ENCODE measurements around the gene MINAR1.

MINAR1 gene

GRCh38 chr15:79412429-79412828 is 19.7 kb upstream of the MINAR1 start:
- Histone ChIP-seq H3K27me3 (ENCODE audit: insufficient read depth, poor library complexity, severe bottlenecking) (no peaks in the 10 kb centered on the region), H3K27ac (replicated peaks) (no peak overlapping the region), H3K4me3 (replicated peaks; ENCODE audit: insufficient read depth, low read length) (no peak overlapping the region)
- DNase-seq (ENCODE audit: low read depth in 1 of 2, low spot score in 1 of 2), result no peak
- no peak for TF ChIP-seq REST (IDR thresholded peaks at IDR 0.05; ENCODE audit: insufficient replicate concordance, low read depth)
- no peak for TF ChIP-seq SPI1 (IDR thresholded peaks at IDR 0.05; ENCODE audit: borderline replicate concordance, low read depth)
- TF ChIP-seq, protein P1, sequence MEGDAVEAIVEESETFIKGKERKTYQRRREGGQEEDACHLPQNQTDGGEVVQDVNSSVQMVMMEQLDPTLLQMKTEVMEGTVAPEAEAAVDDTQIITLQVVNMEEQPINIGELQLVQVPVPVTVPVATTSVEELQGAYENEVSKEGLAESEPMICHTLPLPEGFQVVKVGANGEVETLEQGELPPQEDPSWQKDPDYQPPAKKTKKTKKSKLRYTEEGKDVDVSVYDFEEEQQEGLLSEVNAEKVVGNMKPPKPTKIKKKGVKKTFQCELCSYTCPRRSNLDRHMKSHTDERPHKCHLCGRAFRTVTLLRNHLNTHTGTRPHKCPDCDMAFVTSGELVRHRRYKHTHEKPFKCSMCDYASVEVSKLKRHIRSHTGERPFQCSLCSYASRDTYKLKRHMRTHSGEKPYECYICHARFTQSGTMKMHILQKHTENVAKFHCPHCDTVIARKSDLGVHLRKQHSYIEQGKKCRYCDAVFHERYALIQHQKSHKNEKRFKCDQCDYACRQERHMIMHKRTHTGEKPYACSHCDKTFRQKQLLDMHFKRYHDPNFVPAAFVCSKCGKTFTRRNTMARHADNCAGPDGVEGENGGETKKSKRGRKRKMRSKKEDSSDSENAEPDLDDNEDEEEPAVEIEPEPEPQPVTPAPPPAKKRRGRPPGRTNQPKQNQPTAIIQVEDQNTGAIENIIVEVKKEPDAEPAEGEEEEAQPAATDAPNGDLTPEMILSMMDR (IDR thresholded peaks at IDR 0.05; ENCODE audit: insufficient read depth, low read length), result no peak
- TF ChIP-seq POLR2AphosphoS5 (IDR thresholded peaks at IDR 0.05; ENCODE audit: low read depth), result no peak
- no peak for TF ChIP-seq GABPA (IDR thresholded peaks at IDR 0.05; ENCODE audit: low read depth)

- TF ChIP-seq, protein P1 (IDR thresholded peaks at IDR 0.05; ENCODE audit: insufficient read depth, low read length), result no peak
- no peak for TF ChIP-seq GABPA (IDR thresholded peaks at IDR 0.05; ENCODE audit: low read depth)
- no peak for TF ChIP-seq REST (IDR thresholded peaks at IDR 0.05; ENCODE audit: insufficient replicate concordance, low read depth)
- no peak for TF ChIP-seq SPI1 (IDR thresholded peaks at IDR 0.05; ENCODE audit: borderline replicate concordance, low read depth)
- no peak for DNase-seq (ENCODE audit: low read depth in 1 of 2, low spot score in 1 of 2)
These were observed 15.3 kb upstream of the MINAR1 start for GRCh38 chr15:79416876-79417275.

DNA sequence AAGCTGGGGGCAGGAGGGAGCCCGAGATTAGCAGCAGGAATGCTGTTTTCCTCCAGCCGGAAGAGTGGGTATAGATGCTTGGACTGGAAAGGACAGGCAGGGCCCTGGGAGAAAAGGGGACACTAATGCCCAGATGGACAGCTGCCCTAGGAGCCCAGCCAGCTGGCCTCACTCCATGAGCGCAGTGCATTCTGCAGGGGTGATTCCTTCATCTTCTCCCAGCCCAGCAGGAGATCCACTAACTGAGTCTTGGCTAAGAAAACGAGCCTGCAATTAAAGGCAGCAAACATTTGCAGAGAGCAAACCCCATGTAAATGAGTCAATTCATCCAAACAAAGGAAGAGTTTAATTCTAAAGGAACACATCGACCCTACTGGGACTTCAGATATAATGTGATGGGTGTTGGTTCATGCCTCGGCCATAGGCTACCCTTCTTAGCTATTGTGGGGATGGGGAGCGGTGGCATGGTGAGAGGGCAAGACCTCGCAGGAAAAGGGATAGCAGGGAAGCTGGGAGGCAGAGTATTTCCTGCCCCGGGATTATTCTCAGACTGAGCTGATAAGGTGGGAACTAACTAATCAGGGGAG is 13.3 kb upstream of the MINAR1 start:
- DNase-seq (ENCODE audit: low read depth in 1 of 2, low spot score in 1 of 2), result no peak
- Histone ChIP-seq H3K27me3 (ENCODE audit: insufficient read depth, poor library complexity, severe bottlenecking) (no peaks in the 10 kb centered on the region), H3K4me3 (replicated peaks; ENCODE audit: insufficient read depth, low read length) (no peak overlapping the region), H3K27ac (replicated peaks) (no peak overlapping the region)
- no peak for TF ChIP-seq GABPA (IDR thresholded peaks at IDR 0.05; ENCODE audit: low read depth)
- no peak for TF ChIP-seq REST (IDR thresholded peaks at IDR 0.05; ENCODE audit: insufficient replicate concordance, low read depth)
- TF ChIP-seq POLR2AphosphoS5 (IDR thresholded peaks at IDR 0.05; ENCODE audit: low read depth), result no peak
- TF ChIP-seq SPI1 (IDR thresholded peaks at IDR 0.05; ENCODE audit: borderline replicate concordance, low read depth), result no peak
- TF ChIP-seq, protein P1 (IDR thresholded peaks at IDR 0.05; ENCODE audit: insufficient read depth, low read length), result no peak

More at GRCh38 chr15:79416876-79417275, 15.3 kb upstream of the MINAR1 start:
- Histone ChIP-seq H3K27me3 (ENCODE audit: insufficient read depth, poor library complexity, severe bottlenecking) (no peaks in the 10 kb centered on the region), H3K27ac (replicated peaks) (no peak overlapping the region), H3K4me3 (replicated peaks; ENCODE audit: insufficient read depth, low read length) (no peak overlapping the region)

Measured in HL-60 (cell line).